ENCODE results near the gene SSBP4.

DNA sequence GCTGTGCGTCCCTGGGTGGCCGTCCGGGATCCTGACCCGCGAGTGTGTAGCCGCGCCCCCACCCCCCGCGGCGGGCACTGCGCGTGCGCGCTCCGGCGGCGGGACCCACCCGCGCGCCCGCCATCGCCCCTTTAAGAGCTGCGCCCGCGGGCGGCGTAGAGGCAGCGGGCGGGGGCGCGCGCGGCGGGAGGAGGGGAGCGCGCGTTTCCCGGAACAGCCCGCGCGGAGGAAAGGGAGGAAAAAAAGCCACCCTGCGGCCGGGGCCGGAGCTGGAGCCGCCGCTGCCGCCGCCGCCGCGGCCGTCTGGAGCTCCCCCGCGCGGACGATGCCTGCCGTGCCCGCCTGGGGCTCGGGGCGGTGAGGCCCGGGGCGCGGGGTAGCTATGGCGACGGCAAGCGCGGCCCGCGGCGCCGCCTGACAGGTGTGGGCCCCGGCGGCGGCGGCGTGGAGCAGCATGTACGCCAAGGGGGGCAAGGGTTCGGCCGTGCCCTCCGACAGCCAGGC, at the start of gene SSBP4:
- TF ChIP-seq EZH2 (IDR thresholded peaks at IDR 0.05): no peak
- no peak for TF ChIP-seq FOXP2 (optimal IDR thresholded peaks at IDR 0.05; ENCODE audit: control extremely low read depth, extremely low read length, insufficient read depth)
- TF ChIP-seq POLR2AphosphoS5 (IDR thresholded peaks at IDR 0.05; ENCODE audit: borderline replicate concordance, low read depth, low read length): no peak

Data from SK-N-MC (cell line).